HepG2 (cell line): ENCODE measurements around the gene ARL2. TPM values are rescaled to one million over a fixed set of nuclear protein-coding genes. Genes with fewer than 3 reads are reported as not detected.

Experiments used
- AFF4 ChIP-seq: sonication (generic); formaldehyde crosslinking; IDR thresholded peaks from 2 replicates; pipeline ENCODE4 v1.4.0; 2020; ENCODE audit warnings: missing genetic modification reagents
- CBX5 ChIP-seq: sonication (generic); formaldehyde crosslinking; IDR thresholded peaks from 2 replicates; pipeline ENCODE4 v1.4.0; 2020; ENCODE audit warnings: missing genetic modification reagents, borderline replicate concordance
- CERS6 ChIP-seq: sonication (generic); formaldehyde crosslinking; IDR thresholded peaks from 2 replicates; pipeline ENCODE4 v1.5.0; 2020; ENCODE audit warnings: missing genetic modification reagents
- DDIT3 ChIP-seq: sonication (generic); formaldehyde crosslinking; IDR thresholded peaks from 2 replicates; pipeline ENCODE4 v1.4.0; 2020; ENCODE audit warnings: mild to moderate bottlenecking, missing genetic modification reagents
- FOXO1 ChIP-seq: sonication (generic); formaldehyde crosslinking; IDR thresholded peaks from 2 replicates; pipeline ENCODE4 v1.4.0; 2020; ENCODE audit warnings: missing genetic modification reagents
- IRF1 ChIP-seq: sonication (generic); formaldehyde crosslinking; IDR thresholded peaks from 2 replicates; pipeline ENCODE4 v1.4.0; 2020; ENCODE audit warnings: low read depth, mild to moderate bottlenecking, missing genetic modification reagents
- KDM5A ChIP-seq: fragments of 200-600 bp; sonication (generic); IDR thresholded peaks from 2 replicates; pipeline ENCODE4 v1.7.0; 2018; ENCODE audit warnings: antibody characterized with exemption, mild to moderate bottlenecking, low read length, borderline replicate concordance
- KMT2A ChIP-seq: sonication (generic); formaldehyde crosslinking; IDR thresholded peaks from 2 replicates; pipeline ENCODE4 v1.4.0; 2020; ENCODE audit warnings: missing genetic modification reagents
- RBM39 ChIP-seq: fragments of 200-400 bp; formaldehyde crosslinking; IDR thresholded peaks from one replicate; pipeline ENCODE4 v1.6.1; 2018; ENCODE audit warnings: antibody characterized with exemption, mild to moderate bottlenecking, low read depth, low read length; ENCODE audit not compliant: poor library complexity, severe bottlenecking
- SMYD3 ChIP-seq: sonication (generic); formaldehyde crosslinking; IDR thresholded peaks from 2 replicates; pipeline ENCODE4 v1.8.1; 2023; ENCODE audit warnings: mild to moderate bottlenecking, missing genetic modification reagents
- TFAP4 ChIP-seq: sonication (generic); IDR thresholded peaks from 2 replicates; pipeline ENCODE4 v1.6.1; 2016; ENCODE audit warnings: low read depth, borderline replicate concordance
- TFDP1 ChIP-seq: IDR thresholded peaks from 2 replicates; pipeline ENCODE4 v1.6.1; 2016; ENCODE audit warnings: missing compliant biosample characterization, missing genetic modification reagents, borderline replicate concordance
- ZFP37 ChIP-seq: sonication (generic); formaldehyde crosslinking; IDR thresholded peaks from 2 replicates; pipeline ENCODE4 v1.4.0; 2020; ENCODE audit warnings: missing genetic modification reagents, borderline replicate concordance
- ZFP82 ChIP-seq: sonication (generic); formaldehyde crosslinking; IDR thresholded peaks from 2 replicates; pipeline ENCODE4 v1.5.1; 2020; ENCODE audit warnings: mild to moderate bottlenecking, missing genetic modification reagents, borderline replicate concordance
- ZFX ChIP-seq: sonication (generic); formaldehyde crosslinking; IDR thresholded peaks from 2 replicates; pipeline ENCODE4 v1.4.0; 2020; ENCODE audit warnings: mild to moderate bottlenecking, low read depth, missing genetic modification reagents, moderate library complexity
- ZIK1 ChIP-seq: sonication (generic); formaldehyde crosslinking; IDR thresholded peaks from 2 replicates; pipeline ENCODE4 v1.5.0; 2020; ENCODE audit warnings: mild to moderate bottlenecking, low read depth, missing genetic modification reagents, borderline replicate concordance
- ZNF549 ChIP-seq: sonication (generic); formaldehyde crosslinking; IDR thresholded peaks from 2 replicates; pipeline ENCODE4 v1.5.0; 2020; ENCODE audit warnings: missing genetic modification reagents
- ZNF563 ChIP-seq: sonication (generic); formaldehyde crosslinking; IDR thresholded peaks from 2 replicates; pipeline ENCODE4 v1.8.0; 2022; ENCODE audit warnings: mild to moderate bottlenecking, moderate library complexity, missing genetic modification reagents
- ZNF749 ChIP-seq: sonication (generic); formaldehyde crosslinking; IDR thresholded peaks from 2 replicates; pipeline ENCODE4 v1.8.0; 2022; ENCODE audit warnings: mild to moderate bottlenecking, missing genetic modification reagents, moderate library complexity, borderline replicate concordance
- ZNF772 ChIP-seq: sonication (generic); formaldehyde crosslinking; IDR thresholded peaks from 2 replicates; pipeline ENCODE4 v1.5.0; 2020; ENCODE audit warnings: mild to moderate bottlenecking, missing genetic modification reagents
- ZSCAN30 ChIP-seq: sonication (generic); formaldehyde crosslinking; IDR thresholded peaks from 2 replicates; pipeline ENCODE4 v1.5.0; 2020; ENCODE audit warnings: mild to moderate bottlenecking, missing genetic modification reagents
- polyA plus RNA-seq, 8 experiments: library from polyadenylated mRNA; depleted of rRNA in 3 of 8; stranded (reverse) in 7 of 8; unstranded in 1 of 8; fragments of >200 nt; fragmentation: Illumina TruSeq in 4 of 8; extraction: Trizol in 4 of 8; gene quantifications; 2 replicates each; pipeline versions ENCODE4 v1.2.1 to v1.2.3, GENCODE V29; 2011 to 2016; ENCODE audit warnings: low read depth in 4 of 8, missing spikeins in 1 of 8, mixed read lengths in 1 of 8; ENCODE audit not compliant: insufficient read depth in 1 of 8
- total RNA-seq, 5 experiments: library from RNA; depleted of rRNA; stranded (reverse); fragments of >200 nt; fragmentation: Illumina TruSeq; extraction: Trizol; gene quantifications; 2 replicates each; pipeline ENCODE4 v1.2.3, GENCODE V29; 2016; ENCODE audit warnings: low read depth in 1 of 5

Gene ARL2
- total and polyA plus RNA-seq, 2 of the 13 experiments (the other 11 are each of a cell fraction or from before 2014, with no cell fraction given): 82.9 to 84.4 TPM

GRCh38 chr11:65027213-65028067 is 13.5 kb downstream of the ARL2 start, which contains the start of gene SNX15 (continued):
- TF ChIP-seq AFF4 (CRISPR knock-in tag) (no peak), CBX5 (CRISPR knock-in tag) (no peak), FOXO1 (no peak), TFAP4 (peak; percentile 33), ZNF749 (CRISPR knock-in tag) (no peak), SMYD3 (peak; percentile 58; the same call in 1 of the 2 replicates), ZFX (CRISPR knock-in tag) (peak; percentile 92), DDIT3 (CRISPR knock-in tag) (no peak), ZNF772 (CRISPR knock-in tag) (no peak), RBM39 (peak; percentile 51), ZSCAN30 (no peak), ZFP82 (CRISPR knock-in tag) (0 out of 2 replicates have a peak, but pooled peaks have one; percentile 51), ZNF563 (CRISPR knock-in tag) (peak; percentile 66), IRF1 (CRISPR knock-in tag) (no peak; the same call in 1 of the 2 replicates), KMT2A (CRISPR knock-in tag) (peak; percentile 45), ZIK1 (CRISPR knock-in tag) (peak; percentile 59), TFDP1 (CRISPR knock-in tag) (no peak; the same call in 1 of the 2 replicates), CERS6 (no peak), KDM5A (peak; percentile 78; the same call in 1 of the 2 replicates), ZFP37 (CRISPR knock-in tag) (no peak), ZNF549 (CRISPR knock-in tag) (no peak)
